G401.6 (cell line): Measurements from ENCODE around the gene VSTM4.

ENCODE experiments used
- FAIRE-seq: peaks from 2 replicates; lab custom pipeline; 2012; peaks lifted over from hg19 to GRCh38; lab: Jason Lieb, UNC

Gene VSTM4

GRCh38 chr10:49070701-49071100 is 44.6 kb downstream of the VSTM4 start:
- FAIRE-seq: no peak

- FAIRE-seq: no peak
Measured at GRCh38 chr10:49068672-49069217, 46.6 kb downstream of the VSTM4 start.

GRCh38 chr10:49068209-49068608 is 47.1 kb downstream of the VSTM4 start:
- FAIRE-seq: no peak

- no peak for FAIRE-seq
Measured at GRCh38 chr10:49066944-49067730, 48.2 kb downstream of the VSTM4 start.

GRCh38 chr10:49062229-49062628 is 53.1 kb downstream of the VSTM4 start:
- no peak for FAIRE-seq

DNA sequence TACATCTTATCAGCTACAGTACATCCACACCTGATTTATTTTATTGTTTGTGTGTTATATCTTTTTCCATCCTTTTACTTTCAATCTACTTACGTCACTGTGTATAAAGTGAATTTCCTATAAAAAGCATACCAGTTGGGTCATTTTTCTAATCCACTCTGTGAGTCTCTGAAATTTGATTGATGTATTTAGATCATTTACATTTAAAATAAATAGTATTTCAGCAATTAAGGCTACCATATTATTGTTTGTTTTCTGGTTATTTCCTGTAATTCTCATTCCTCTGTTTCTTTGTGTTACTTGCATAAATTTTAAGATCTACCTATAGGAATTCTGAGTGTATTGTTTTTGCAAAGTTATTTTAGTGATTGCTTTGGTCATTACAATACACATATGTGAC is 53.7 kb downstream of the VSTM4 start:
- no peak for FAIRE-seq

DNA sequence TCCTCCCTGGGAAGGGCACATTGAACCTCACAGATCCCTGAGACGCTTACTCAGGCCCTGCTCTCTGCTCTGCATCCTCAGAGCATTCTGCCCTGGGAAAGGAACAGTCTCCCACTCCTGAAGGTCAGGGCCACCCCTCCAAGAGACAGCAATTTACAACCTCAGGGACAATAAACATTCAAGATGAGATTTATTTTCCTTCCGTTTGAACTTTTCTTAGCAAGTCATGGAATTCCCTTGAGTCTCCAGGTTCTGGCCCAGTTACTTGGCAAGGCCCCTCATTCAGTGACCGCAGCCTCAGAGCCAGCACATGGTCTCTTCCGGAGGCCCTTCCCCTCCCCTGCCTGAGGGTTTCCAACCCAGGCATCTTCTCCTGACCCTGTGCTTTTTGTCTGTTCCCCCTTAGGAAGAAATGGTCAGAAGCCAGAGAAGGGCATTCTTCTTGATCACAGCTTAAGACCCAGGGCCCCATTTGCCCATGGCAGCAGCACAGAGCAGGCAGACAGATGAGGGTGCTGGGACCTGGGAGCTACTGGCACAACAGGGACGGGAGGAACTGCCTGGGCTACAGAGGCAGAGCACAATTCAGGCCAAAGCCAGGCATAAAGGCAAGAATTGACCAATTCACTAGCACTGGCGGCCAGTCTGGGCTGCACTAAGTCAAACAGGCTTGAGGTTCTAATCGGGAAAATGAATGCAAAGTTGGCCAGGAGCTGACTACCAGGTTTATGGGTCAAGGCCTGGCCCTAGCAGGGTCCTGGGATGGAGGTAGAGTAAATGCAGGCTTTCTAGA is 56.7 kb downstream of the VSTM4 start:
- no peak for FAIRE-seq

GRCh38 chr10:49057231-49057880 is 58.0 kb downstream of the VSTM4 start:
- no peak for FAIRE-seq

DNA sequence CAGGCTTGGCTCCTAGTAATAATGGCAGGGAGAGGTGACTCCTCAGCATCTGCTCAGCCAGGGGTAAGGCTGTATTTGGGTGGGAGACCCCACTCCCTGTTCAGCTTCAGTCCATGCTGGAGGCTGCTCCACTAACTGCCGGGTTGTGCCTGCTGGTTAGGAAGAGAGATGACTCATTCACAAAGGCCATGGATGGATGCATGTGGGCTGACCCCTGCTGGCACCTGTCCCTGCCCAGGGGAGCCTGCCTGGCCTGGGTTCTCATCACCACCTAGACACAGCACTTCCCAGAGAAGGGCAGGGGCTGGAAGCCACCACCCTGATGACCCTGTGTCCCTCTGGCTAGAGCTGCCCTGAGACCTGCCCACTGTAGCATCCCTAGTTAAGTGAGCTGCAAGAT is 59.0 kb downstream of the VSTM4 start:
- no peak for FAIRE-seq

- no peak for FAIRE-seq
Measured at GRCh38 chr10:49055221-49055849, 60.0 kb downstream of the VSTM4 start.

- FAIRE-seq: no peak
Measured at GRCh38 chr10:49054753-49055152, 60.6 kb downstream of the VSTM4 start.

DNA sequence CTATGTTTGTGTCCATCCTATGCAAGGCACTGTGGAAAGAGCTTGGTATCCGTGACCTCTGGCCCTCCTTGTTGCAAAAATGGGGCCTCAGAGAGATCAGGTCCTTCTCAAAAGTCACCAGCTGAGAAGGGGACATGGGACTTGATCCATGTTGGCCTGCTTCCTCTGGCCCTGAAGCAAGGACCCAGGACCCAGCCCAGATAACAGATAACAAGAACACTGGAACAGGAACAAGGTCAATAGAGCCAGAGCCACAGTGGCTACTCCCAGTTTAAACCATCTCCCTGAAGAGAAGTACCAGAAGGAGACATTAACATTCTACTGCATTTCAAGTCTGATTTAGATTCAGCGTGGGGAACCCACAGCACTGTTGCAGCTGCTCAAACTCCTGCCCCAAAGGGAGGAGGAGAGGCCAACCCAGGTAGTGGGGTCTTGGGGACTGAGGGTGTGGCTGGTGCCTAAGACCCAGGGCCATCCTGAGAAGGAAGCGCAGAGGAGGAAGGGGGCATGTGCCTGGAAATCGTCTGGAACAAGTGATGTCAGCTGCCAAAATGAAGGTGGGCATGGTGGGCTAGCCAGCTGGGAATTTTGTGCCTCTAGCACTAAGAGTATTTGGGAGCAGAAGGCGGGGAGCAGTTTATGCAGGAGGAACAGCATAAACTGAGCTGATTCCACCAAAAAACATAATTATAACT is 61.2 kb downstream of the VSTM4 start:
- FAIRE-seq: no peak

DNA sequence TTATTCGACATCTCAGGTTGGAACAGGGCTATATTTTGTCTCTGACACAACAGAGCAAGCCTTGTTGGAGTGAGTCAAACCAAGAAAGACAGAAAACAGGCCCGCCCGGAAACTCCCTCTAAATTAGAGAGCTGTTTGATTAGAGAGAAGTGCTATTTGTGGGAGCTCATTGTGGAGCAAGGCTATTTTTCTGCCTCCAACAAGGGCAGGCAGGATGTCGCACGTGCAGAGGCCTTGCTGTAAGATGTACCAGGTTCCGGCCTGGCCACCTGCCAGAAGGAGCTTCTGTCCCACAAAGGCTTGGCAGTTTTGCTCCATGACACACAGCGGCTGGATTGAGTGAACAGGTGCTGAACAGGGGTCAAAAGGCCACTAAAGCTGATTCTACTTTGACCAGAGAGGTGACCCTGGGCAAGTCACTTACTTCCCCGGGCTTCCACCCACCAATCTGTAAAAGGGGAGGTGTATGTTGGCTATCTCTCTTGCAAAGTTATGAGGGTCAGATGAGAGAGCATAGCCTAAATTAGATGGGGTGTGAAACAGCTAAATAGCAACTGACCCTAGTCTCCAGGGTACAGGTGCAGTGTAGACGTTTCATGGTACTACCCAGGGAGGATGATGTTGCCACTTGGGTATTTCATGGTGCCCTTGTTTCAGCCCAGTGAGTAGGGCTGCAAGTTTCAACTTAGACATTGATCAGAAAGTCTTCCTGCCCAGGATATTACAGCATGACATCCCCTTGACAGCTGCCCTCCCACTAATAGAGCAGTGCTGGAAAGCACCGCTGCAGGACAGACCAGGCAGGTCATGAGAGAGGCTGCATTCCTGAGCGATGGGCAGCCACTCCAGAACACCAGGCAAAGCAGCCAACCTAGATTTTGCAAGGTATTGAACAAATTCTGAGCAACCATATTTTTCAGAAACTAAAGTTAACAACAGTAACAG is 62.0 kb downstream of the VSTM4 start:
- no peak for FAIRE-seq

GRCh38 chr10:49052069-49052468 is 63.3 kb downstream of the VSTM4 start:
- FAIRE-seq: no peak

DNA sequence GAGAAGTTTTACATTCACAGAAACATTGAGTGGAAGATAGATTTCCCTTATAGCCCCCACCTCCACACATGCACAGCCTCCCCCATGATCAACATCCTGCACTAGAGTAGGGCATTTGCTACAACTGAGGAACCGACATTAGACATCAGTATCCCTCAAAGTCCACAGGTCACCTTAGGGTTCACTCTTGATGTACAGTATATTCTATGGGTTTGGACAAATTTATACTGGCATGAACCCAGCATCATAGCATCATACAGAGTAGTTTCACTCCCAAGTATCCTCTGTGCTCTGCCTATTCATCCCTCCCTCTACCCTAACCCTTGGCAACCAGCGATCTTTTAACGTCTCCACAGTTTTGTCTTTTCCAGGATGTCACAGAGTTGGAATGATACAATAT is 64.4 kb downstream of the VSTM4 start:
- no peak for FAIRE-seq

DNA sequence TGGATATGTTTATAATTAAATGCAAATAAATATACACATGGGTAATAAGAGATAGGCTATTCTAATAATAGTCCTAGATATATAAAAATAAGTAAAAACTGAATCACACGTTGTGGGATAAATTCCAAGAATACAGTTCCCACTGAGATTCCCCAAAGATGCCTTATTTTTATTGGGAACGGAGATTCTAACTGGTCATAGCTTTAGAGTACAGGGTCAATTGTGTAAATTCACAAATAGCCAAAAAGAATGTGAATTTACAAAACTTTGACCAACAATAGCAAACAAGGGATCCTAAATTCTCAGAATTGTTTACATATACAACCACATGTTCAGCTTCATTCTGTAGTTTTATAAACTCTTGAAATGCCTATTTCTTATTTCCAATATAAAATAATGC is 65.0 kb downstream of the VSTM4 start:
- no peak for FAIRE-seq

DNA sequence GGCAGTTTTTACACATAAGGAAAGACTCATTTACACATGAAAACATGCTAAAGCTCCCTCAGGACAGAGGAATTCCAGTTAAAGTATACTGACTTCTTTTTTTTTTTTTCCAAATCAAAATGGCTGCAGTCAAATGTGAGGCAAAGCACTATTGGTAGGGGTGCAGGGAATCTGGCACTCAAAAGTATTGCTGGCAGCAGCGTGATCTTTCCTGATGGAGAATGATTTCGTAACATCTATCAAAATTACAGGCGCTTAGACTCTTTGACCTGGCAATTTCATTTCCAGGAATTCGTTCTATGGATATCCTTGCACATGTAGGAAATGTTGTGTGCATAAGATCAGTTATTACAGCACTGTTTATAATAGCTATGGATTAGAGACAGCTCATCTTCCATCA is 65.7 kb downstream of the VSTM4 start:
- no peak for FAIRE-seq

DNA sequence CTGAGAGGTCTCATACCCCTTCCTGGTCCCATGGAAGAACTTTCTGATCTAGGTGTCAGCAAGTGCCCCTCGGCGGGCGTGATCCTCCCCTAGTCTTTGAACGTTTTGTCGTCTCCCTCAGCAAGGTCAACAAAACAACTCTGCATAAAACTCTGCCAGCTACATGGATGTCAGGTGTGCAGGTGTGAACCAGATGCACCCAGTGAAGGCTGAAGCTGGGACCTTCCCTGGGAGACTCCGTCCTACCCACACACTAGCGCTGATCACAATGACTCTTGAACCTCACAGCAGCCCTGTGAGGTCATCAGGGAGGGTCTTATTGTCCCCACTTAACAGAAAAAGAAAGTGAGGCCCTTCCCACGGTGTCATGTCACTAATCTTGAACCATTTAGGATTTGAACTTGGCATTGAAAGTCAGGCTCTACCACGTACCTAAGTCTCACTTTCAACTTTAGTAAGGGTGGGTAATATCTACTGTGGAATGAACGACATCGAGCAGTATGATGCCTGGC is 68.1 kb downstream of the VSTM4 start:
- no peak for FAIRE-seq

GRCh38 chr10:49044293-49045193 is 70.8 kb downstream of the VSTM4 start:
- no peak for FAIRE-seq
